H1 (cell line): ENCODE results near the gene CRISPLD2.

Experiments used
- EZH2 ChIP-seq: fragments of 200-600 bp; sonication (generic); IDR thresholded peaks from 2 replicates; pipeline ENCODE4 v1.7.1; 2012; ENCODE audit warnings: low read depth, mild to moderate bottlenecking, moderate library complexity, low read length, inconsistent platforms; ENCODE audit not compliant: severe bottlenecking
- GTF2F1 ChIP-seq: IDR thresholded peaks from 2 replicates; pipeline ENCODE4 v1.6.1; 2012; ENCODE audit warnings: low read depth, low read length, improper control_type of control experiment, borderline replicate concordance
- KDM1A ChIP-seq: fragments of 200-600, 300-600 bp; sonication (generic); IDR thresholded peaks from 2 replicates; pipeline ENCODE4 v1.7.1; 2016; ENCODE audit warnings: mild to moderate bottlenecking, low read length, borderline replicate concordance
- TF ChIP-seq, protein P1 (sequence below), 3 experiments: IDR thresholded peaks; 1 replicate in 2 of 3; 2 replicates in 1 of 3; pipeline versions ENCODE4 v1.5.1 to v1.6.1; 2011; ENCODE audit warnings: low read length in 3 of 3, mild to moderate bottlenecking in 3 of 3, inconsistent platforms in 2 of 3, low read depth in 1 of 3, moderate library complexity in 1 of 3; ENCODE audit not compliant: insufficient read depth in 1 of 3; ENCODE audit errors: control extremely low read depth in 1 of 3
- TF ChIP-seq, protein P2 (sequence below): IDR thresholded peaks from 2 replicates; pipeline ENCODE4 v1.6.1; 2012; ENCODE audit warnings: inconsistent platforms

DNA sequence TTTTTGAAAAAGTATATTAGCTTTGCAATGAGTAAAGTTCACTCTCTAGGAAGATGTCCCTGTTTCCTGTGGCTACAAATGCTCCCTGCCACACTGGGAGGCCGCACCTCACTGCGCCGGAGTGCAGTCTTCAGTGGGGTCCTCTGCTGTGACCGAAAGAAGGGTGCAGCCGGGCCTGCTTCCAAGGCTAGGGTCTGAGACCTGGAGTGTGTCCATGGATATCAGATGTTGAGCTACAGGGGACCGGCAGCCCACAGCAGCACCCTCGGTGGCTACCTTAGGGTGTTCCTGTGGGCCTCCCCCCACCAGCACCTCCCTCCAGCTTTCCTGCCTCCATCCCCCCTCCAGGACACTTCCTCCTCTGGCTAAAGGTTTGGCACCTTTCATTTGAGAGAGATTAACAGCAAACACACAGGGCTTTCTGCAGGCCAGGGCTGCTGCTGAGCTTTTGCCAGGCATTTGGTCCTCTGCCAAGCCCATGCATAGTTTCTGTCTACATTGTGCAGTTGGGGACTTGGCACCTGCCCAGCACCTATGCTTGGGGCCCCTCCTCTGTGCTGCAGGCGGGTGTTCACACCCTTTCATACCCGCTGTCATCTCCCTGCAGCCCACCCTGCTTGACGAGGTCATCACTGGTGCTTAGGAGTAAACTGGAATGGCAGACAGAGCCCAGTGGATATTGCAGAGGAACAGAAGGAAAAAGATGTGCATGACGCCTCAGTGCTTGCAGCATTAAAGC lies 33.8 kb upstream of the CRISPLD2 start:
- TF ChIP-seq, protein P1, sequence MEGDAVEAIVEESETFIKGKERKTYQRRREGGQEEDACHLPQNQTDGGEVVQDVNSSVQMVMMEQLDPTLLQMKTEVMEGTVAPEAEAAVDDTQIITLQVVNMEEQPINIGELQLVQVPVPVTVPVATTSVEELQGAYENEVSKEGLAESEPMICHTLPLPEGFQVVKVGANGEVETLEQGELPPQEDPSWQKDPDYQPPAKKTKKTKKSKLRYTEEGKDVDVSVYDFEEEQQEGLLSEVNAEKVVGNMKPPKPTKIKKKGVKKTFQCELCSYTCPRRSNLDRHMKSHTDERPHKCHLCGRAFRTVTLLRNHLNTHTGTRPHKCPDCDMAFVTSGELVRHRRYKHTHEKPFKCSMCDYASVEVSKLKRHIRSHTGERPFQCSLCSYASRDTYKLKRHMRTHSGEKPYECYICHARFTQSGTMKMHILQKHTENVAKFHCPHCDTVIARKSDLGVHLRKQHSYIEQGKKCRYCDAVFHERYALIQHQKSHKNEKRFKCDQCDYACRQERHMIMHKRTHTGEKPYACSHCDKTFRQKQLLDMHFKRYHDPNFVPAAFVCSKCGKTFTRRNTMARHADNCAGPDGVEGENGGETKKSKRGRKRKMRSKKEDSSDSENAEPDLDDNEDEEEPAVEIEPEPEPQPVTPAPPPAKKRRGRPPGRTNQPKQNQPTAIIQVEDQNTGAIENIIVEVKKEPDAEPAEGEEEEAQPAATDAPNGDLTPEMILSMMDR (IDR thresholded peaks at IDR 0.05; ENCODE audit: control extremely low read depth in 1 of 3, insufficient read depth in 1 of 3, low read depth in 1 of 3, low read length in 3 of 3) = no peak
- no peak for TF ChIP-seq GTF2F1
- TF ChIP-seq KDM1A = no peak
- TF ChIP-seq, protein P2, sequence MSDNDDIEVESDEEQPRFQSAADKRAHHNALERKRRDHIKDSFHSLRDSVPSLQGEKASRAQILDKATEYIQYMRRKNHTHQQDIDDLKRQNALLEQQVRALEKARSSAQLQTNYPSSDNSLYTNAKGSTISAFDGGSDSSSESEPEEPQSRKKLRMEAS = no peak
- no peak for TF ChIP-seq EZH2
